GM12872 (cell line): ENCODE data around the gene TRIM10.

Source experiments
- TF ChIP-seq, protein P1 (sequence below): IDR thresholded peaks from 3 replicates; pipeline ENCODE4 v1.5.1; 2011; ENCODE audit warnings: low read depth, mild to moderate bottlenecking, low read length, moderate library complexity; ENCODE audit not compliant: insufficient read depth

Gene TRIM10

DNA sequence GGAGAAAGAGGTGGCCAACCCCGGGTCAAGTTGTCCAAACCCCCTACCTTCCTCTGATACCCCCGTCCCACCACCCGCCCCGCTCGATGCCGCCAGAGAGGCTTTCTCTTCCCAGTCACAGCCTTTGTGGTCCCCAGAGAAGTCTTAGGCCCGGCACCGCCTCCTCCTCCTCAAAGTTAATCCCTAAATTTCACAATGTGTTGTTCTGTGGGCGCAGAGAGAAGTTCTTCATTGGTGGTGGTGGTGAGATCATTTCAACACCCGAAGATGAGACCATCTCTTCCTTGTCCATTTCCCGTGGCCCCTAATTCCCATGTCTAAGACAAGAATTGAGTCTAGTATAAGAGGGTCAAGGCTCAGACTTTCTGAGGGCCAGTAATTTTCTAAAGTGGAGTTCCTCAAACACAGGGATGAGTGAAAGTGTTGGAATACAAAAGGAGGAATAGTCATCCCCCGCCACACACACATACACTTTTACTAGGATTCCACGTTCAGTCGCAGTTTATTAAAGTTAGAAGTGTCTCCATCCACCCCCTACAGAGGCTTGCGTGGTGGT, 58.5 kb downstream of the TRIM10 start:
- TF ChIP-seq, protein P1, sequence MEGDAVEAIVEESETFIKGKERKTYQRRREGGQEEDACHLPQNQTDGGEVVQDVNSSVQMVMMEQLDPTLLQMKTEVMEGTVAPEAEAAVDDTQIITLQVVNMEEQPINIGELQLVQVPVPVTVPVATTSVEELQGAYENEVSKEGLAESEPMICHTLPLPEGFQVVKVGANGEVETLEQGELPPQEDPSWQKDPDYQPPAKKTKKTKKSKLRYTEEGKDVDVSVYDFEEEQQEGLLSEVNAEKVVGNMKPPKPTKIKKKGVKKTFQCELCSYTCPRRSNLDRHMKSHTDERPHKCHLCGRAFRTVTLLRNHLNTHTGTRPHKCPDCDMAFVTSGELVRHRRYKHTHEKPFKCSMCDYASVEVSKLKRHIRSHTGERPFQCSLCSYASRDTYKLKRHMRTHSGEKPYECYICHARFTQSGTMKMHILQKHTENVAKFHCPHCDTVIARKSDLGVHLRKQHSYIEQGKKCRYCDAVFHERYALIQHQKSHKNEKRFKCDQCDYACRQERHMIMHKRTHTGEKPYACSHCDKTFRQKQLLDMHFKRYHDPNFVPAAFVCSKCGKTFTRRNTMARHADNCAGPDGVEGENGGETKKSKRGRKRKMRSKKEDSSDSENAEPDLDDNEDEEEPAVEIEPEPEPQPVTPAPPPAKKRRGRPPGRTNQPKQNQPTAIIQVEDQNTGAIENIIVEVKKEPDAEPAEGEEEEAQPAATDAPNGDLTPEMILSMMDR: no peak
